Activated gamma-delta T cell (primary cell): ENCODE data around the gene COL23A1.
"Not testable (repeated sequence)": the region's sequence is repeated elsewhere in the genome, so short reads cannot be mapped to it uniquely, and the experiment has no call there.

Experiments
- DNase-seq: peaks from one replicate; lab custom pipeline; 2025; lab: John Stamatoyannopoulos, UW

The COL23A1 gene

DNA sequence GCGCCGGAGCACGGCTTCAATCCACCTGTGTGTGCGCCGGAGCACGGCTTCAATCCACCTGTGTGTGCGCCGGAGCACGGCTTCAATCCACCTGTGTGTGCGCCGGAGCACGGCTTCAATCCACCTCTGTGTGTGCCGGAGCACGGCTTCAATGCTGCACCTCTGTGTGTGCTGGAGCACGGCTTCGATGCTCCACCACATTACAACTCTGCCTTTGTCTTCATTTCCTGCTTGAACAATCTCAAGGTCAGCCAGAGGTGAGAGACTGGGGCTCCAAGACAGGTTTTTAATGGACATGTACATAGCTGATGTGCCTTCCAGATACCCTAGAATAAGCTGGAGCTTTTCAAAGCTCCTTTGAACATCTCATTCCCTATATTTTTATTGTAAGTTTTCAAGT is 287.9 kb downstream of the COL23A1 start:
- not testable (repeated sequence) for DNase-seq

DNA sequence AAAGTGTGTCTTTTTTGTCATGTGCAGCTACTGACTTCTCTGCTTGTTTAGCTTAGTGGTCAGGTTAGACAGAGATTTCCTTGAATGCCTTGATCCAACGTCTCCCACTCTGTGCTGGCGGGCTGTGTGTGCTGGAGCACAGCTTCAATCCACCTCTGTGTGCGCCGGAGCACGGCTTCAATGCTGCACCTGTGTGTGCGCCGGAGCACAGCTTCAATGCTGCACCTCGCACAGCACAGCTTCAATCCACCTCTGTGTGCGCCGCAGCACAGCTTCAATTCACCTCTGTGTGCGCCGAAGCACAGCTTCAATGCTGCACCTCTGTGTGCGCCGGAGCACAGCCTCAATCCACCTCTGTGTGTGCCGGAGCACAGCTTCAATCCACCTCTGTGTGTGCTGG is 288.6 kb downstream of the COL23A1 start:
- no peak for DNase-seq

DNA sequence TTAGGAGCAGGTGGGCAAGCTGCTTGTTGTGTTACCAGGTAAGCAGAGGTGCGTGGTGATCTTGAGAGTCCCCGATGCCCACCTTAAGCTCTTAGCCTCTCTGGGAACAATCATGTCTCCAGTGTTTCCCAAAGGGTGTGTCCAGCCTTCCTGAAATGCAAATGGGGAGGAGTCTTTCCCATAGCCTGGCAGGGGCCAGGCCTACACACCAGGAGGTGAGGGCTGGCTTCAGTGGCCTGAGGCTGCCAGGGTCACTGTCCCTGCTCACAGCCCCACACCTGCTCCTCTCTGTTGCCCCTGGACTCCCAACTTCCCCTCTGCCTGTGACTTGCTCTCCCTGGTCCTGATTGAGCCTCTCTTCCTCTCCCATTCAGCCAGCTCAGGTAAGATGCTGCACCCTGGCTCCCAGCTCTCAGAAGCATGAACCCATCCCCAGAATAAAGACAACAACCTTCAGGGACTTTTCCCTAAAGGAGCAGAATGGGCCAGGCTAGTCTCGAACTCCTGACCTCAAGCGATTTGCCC is 291.8 kb downstream of the COL23A1 start:
- no peak for DNase-seq

DNA sequence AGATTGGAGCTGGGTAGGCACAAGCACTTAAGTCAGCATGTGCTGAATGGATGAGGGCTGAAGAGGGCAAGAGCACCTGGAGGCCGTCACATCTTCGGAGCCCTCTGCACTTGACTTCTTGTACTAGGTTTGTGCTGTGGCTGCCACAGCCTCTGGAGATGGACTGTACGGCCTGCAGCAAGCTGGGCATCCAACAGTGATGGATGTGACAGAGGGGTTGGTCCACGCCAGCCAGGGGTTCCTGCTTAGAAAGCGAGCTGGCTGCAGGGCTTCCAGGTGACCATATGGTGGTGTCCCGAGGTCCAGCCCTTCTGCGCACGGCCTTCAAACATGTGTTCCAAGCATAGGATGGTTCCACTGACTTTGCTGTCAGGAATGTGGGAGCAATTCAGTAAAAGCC is 292.4 kb downstream of the COL23A1 start:
- no peak for DNase-seq

DNA sequence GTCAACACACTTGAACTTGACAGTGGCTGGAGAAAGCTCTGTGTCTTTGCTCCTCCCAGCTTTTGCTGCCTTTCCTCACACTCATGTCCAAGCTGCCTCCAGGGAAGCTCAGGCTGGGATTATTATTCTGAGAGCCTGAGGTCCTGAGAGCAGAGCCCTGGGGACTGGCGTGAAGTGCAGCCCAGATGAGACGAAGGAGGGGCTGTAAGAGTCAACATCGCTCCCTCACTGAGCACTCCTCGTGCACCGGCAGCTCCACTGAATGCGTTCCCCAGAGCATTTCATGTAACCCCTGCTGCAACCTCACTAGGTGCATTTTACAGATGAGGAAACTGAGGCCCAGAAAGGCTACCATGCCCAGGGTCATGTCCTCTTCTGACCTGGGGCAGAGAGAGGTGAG is 294.1 kb downstream of the COL23A1 start:
- DNase-seq: no peak

DNA sequence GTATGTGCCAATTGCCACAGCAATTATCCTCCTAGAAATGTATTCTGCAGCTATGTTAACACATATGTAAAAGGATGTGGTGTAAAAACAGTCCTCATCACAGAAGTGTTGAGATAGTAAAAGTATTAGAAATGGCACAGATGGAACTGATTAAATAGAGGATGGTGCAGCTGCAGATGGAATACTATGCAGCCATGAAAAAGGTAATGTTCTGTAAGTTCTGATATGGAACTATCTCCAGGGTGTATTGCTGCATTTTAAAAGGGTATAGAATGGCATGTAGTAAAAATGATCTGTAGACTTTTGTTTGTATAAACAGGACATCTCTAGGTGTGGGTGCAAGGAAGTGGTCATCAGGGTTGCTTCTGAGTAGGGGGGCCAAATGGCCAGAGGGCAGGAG is 294.6 kb downstream of the COL23A1 start:
- no peak for DNase-seq

DNA sequence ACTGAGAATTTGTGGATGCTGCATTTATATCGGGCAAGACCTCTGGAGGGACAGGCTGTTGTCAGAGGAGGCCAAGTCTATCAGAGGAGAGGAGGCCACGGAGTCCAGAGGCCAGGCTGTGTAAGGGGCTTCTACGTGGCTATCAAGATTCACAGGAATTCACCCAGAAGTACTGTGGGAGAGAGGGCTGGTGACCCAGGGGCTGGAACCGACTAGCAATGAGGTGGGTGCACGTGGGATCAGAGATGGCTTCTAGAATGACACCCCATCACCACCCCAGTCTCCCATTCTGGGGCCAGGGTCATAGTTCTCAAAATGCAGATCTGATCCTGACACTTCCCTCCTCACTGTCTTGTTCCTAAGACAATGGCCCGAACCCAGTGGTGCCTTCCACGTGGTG is 296.4 kb downstream of the COL23A1 start:
- DNase-seq: no peak

DNA sequence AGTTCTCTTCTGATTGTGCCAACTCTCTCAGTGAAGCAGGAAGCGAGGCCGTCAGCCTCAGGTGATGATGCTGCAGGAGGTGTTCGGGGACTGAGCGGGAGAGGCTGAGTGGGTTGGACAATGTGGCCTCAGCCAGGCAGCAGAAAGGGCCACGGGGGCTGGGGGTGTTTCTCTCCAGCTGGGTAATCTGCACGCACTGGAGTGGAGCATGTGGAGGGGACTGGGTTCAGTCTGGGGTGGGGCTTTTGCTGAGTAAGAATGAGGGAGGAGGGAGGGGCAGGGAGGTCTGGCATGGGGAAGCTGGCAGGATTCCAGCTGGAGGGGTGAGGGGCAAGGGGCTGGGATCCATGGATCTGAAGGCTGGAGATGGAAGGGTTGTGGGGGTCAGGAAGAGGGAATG is 296.8 kb downstream of the COL23A1 start:
- DNase-seq: no peak

DNA sequence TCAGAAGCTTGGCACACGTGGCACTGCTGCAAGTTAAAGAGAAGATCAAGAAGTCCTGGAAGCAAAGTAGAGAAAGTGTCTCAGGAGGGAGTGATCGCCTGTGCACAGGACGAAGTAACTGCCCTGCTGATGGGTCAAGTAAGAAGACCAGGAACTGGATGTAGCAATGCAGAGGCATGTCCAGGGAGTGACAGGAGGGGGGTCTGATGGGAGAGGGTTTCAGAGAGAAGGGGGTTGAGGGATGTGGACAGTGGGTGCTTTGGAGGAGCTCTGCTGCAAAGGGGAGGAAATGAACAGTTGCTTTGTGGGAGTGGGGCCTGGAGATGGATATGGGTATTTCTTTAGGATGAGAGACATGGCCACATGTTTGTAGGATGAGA is 297.4 kb downstream of the COL23A1 start:
- no peak for DNase-seq

DNA sequence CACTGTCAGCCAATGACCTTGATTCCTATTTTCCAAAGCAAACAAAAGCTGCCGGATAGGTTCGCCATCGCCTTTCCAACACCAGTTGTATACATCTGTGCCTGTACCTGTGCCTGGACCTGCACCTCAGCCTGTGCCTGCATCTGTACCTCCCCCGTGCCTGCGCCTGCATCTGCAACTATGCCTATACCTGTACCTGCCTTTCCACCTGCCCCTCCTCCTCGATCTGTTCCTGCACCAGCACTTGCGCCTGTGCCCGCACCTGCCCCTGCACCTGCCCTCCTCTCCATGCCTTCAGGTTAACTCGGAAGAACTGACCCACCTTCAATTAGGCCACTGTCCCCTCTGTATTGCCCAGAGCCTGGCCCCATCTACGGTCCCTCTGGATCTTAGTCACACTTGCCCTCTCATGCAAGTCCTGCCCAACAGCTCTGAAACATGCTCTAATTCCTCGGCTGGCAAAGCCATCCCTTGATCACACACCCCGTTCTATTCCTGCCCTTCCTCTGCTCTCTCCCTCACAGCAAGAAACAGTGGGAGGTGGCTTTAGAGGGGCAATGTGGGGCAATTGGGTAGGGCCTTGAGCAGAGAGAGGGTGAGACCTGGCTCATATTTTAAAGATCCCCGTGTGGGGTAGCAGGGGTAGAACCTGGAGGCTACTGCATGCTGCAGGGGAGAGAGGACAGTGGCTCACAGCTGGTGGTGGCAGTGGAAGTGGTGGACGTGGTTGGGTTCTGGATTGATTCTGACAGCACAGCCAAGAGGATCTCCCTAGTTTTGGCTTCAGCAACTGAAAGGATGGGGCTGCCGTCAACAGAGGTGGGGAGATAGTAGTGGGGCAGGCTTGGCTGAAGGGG is 298.0 kb downstream of the COL23A1 start:
- no peak for DNase-seq

DNA sequence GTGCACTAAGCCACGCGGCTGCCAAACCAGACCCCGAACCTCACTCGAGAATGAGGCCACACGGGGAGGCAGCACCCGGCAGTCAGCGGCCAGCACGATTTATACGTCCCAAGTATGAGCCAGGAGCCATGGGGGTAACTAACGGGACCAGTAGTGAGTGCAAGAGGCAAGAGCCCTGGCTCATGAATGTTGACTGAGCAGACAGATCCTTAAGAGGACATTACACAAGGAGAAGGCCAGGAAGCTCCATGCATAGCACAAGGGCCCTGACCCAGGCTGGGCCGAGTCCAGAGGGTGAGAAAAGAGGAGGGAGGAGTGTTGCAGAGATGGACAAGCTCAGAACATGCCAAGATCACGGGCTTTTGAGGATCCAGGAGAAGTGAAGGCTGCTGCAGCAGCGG is 299.0 kb downstream of the COL23A1 start:
- DNase-seq: no peak

DNA sequence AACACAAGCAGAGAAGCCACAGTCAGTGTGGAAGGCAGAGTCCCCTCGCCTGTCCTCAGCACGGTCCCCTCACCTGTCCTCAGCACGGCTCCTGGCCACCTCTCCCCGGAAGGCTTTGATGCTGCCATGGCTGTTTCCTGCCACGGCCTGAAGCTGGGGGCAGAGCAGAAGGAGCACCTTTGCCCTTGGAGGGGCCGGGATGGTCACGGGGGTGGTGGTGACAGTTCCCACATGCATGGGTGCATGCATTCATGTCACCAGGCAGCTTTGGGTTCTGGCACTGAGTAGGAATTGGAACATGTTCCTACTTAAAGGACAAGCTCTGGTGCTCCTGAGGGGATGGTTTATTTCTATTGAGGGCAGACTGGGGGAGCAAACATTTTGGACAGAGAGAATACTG is 299.8 kb downstream of the COL23A1 start:
- no peak for DNase-seq

DNA sequence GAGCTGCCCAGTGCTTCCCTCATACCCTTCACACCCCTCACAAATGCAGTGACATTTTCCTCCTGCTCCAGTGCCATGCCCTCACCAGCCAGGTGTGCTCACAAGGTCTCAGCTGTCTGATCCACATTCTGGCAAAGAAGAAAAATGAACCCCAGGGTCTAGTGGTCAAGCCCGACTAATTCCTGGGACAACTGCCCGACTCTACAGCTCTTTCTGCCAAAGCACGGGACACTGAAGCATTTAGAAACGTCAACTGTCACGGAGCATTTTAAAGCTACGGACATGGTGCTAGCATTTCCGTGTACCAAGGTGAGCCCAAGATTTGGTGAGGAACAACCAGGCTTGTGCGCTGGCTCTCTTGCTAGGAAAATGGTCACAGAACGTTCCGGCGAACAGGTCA is 300.8 kb downstream of the COL23A1 start:
- no peak for DNase-seq

DNA sequence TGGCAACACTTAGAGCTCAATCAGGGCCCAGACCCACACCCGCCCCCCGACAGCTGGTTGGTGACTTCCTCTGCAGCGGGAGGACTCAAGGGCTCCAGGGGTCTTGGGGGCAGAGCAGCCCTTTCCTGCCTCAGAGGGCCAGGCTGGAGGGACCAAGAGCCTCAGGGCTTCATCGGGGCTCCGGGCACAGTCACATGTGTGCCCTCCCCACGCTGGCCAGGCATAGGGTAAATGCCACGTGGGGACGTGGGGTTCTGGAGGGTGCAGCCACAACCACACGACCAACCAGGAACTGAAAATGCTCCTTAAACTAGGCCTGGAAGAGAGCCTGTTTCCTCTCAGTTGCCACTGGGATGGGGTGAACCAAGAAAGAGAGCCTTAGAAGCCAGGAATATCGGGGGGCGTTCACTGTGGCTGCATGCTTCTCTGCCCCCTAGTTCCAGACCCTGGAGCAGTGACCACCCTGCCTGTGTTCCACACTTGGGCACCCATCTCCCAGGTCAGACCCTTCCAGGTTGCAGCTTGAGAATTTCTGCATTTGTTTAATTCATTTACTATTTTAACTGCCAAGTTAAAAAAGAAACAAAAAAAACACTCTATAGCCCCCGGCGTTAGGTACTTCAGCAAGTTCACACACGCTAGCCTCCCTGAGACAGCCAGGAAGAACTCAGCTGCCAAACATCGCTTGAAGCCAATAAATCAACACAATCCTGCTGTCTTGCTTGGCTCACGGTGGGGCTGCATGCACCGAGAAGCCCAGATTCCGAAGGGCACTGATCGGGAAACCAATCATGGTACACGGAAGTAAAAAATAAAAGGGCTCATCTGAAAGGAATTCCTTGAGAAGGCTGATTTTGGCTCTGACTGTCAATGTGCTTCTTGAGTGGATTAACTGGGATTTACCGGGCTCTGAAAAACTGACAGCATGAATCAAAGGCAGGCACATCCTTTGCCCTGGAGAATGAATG is 301.5 kb downstream of the COL23A1 start:
- no peak for DNase-seq

DNA sequence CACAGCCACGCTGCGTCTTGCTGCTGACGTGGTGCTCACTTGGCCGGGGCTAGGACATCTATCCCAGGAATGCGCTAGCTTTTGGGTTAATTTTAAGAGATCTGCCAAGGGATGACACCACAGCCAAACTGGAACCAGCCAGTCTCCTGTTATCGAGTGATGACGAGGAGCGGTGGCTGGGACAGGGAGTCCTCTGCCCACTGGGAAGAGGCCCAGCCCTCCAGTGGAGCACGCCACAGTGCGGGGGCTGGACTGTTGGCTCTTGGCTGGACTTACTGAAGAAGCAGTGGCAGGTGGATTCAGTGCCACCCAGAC is 302.4 kb downstream of the COL23A1 start:
- no peak for DNase-seq

DNA sequence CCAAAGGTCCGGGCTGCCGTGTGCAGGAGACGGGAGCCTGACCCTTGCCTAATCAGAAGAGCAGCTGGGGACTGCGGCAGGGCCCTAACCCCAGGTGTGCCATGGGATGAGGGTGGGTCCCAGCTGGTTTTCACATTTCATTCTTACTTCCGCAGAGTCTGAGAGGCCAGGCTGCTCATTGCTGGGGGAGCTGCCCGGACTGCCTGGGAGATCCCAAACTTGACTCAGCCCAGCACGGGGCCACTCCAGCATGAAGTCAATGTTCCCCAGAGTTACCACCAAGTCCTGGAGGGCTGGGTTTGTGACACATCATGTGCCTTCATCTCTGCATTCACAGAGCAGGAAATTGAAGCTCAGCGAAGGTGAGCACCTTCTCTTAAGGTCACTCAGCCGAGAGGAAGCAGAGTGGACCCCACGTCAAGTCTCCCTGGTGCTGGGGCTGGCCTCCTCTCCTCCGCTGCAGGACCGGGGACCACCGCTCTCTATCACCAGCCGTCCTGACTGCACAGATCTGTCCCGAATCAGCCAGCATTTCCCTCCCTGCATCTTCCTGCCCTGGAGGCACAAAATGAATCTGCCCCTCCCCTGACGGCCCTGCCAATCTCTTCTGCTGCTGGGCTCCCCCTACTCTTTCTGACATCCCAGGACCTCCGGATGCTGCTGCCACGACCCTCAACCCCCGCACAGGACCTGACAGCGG is 303.0 kb downstream of the COL23A1 start:
- no peak for DNase-seq

DNA sequence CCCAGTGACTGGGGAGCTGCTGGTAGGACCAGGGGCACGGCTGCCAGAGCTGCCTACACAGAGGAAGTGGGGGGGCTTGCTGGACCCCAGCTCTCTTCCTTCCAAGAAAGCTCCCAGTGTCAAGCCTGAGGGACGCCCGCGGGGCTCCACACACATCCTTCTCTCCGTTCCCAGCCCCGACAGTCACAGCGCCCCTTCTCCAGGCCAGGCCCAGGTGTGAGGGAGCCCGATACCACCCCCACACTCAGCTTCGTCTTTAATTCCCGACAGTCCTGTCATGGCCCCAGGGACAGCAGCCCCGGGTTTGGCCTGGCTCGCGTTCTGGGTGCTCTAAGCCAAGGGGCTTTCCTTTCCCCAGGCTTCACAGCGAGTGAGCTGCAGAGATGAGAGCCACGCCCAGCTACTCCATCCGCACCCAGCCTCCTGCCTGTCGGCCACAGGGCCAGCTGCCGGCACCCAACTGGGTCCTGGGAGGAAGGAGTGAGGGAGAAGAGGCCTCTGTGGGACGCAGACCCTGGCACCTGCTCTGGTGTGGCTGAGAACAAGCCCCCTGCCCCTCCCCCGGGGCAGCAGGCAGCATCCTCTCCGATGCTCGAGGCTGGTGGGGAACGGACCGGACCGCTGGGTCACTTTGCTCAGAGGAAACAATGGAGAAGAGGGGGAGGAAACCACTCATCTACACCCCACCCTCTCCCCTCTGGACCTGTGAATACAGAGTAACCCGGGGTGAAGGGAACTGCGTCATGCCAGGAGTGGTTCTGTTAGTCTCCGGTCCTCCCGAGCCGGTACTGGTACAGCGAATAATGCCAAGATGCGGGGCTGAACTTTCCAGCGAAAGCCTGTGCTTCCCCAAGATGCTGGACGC is 303.7 kb downstream of the COL23A1 start:
- no peak for DNase-seq

DNA sequence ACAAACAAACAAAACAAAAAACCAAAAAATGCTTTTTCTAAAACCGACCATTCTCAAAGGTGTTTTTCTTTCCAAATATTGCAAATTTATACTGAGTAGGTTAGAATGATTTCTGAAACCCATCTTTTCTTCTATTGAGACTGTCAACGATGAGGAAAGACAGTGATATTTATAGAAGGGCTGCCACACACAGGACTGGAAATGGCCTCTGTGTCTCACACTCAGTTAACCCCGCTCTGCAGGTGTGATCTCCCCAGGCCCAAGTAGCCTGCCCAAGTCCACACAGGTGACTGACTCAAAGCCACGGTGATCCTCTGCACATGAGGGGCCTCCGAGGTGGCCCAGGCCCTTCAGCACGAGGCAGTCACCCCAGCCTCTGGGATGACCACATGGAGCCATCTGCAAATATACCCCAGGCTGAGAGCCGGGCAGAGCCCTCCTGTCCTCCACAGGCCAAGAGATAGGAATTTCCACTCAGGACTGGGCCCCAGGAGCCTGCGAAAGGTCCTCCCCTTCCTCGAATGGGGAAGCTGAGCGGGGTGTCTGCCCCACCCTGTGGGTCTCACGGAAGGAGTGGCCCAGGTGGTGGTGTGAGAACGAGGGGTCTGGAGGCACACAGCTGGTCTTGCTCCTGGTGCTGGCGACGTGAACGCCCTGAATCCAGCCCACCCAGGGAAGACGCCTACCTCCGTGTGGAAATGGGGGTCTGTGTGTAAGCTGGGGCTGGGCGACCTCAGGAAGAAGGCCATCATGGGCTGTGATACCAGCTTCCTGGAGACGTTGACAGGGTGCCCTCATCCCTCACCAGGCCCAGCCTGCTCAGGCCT is 304.6 kb downstream of the COL23A1 start:
- DNase-seq: no peak

DNA sequence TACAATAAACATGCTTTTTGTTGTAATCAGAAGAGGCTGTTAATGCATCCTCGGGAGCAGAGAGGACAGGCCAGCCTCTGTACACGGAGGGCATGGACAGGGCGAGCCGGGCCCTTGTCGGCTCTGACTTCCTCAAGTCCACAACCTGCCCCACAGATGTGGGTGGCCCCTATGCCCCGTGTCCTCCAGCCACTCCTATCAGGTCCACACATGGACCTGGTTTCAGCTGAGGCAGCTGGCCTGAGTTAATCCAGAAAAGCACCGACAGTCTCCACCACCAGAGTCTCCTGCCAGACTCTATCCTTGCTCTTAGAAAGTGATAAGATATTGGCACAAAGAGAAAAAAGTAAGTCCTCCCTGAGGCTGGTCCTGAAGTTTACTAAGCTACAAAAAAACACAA is 305.2 kb downstream of the COL23A1 start:
- DNase-seq: no peak

DNA sequence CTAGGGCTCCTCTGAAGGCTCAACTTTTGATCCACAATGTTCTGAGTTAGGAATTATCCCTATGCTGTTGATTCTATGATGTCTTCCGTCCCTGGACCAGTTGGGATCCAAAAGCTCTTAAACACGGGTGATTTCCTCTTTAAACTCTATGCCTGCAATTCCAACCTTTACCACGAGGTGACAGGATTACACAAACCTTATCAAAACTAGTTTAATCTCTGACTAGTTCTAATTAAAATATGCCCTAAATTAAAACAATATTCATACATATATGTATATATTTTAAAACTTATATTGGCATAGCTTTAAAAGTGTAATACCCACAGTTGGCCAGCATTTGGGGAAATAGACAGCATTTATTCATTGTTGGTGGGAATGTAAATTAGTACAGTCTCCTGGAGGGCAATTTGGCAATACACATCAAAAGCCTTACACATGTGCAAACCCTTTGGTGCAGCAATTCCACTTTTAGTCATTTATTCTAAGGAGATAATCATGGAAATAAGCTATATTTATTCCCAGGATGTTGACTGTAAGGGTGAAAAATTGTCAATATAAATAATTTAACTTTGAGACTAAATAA is 306.0 kb downstream of the COL23A1 start:
- DNase-seq: no peak
